ENCODE measurements around the gene RAD51C.

DNA sequence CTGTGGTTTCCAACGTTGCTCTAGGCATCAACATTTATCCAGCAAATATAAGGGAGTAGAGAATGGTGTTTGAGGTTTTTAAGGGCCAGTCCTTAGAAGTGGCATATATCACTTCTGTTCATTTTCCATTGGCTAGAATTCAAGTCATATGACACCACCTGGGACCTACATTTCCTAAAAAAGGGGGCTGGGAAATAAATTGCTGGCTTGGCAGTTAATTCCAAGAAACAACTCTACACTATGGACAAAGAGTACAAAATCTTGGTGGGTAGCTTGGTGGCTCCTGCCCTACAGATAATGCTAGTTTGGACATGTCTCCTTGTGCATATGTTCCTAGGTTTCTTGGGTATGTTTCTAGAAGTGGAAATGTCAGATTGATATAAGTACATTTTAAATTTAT lies 70.9 kb downstream of the RAD51C start:
- TF ChIP-seq, protein P1, sequence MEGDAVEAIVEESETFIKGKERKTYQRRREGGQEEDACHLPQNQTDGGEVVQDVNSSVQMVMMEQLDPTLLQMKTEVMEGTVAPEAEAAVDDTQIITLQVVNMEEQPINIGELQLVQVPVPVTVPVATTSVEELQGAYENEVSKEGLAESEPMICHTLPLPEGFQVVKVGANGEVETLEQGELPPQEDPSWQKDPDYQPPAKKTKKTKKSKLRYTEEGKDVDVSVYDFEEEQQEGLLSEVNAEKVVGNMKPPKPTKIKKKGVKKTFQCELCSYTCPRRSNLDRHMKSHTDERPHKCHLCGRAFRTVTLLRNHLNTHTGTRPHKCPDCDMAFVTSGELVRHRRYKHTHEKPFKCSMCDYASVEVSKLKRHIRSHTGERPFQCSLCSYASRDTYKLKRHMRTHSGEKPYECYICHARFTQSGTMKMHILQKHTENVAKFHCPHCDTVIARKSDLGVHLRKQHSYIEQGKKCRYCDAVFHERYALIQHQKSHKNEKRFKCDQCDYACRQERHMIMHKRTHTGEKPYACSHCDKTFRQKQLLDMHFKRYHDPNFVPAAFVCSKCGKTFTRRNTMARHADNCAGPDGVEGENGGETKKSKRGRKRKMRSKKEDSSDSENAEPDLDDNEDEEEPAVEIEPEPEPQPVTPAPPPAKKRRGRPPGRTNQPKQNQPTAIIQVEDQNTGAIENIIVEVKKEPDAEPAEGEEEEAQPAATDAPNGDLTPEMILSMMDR (conservative IDR thresholded peaks at IDR 0.05), result no peak
- no peak for TF ChIP-seq EZH2 (IDR thresholded peaks at IDR 0.05; ENCODE audit: low read depth)

All from PC-9 (cell line).